Neural crest cell (in vitro differentiated cells): ENCODE results near the gene GPC6. TPM values are rescaled to one million over a fixed set of nuclear protein-coding genes. Genes with fewer than 3 reads are reported as not detected.

Experiments used
- DNase-seq: peaks from one replicate; pipeline ENCODE4 v3.0.0; 2021; ENCODE audit warnings: low read depth, mixed read lengths, low spot score
- H3K27ac Mint-ChIP-seq: one replicate; pipeline ENCODE4 v1.8.0; 2021; ENCODE audit warnings: mild to moderate bottlenecking, mixed read lengths; ENCODE audit not compliant: unreplicated experiment
- H3K27me3 Mint-ChIP-seq: 2 replicates; pipeline ENCODE4 v1.8.0; 2021; ENCODE audit warnings: low read depth, mild to moderate bottlenecking, mixed read lengths
- H3K36me3 Mint-ChIP-seq: 2 replicates; pipeline ENCODE4 v1.8.0; 2021; ENCODE audit warnings: low read depth, mild to moderate bottlenecking, mixed read lengths
- H3K4me1 Mint-ChIP-seq: 2 replicates; pipeline ENCODE4 v1.8.0; 2021; ENCODE audit warnings: mixed read lengths
- H3K4me3 Mint-ChIP-seq: one replicate; pipeline ENCODE4 v1.8.0; 2021; ENCODE audit warnings: mild to moderate bottlenecking, mixed read lengths
- H3K9me3 Mint-ChIP-seq: 2 replicates; pipeline ENCODE4 v1.8.0; 2021; ENCODE audit warnings: mixed read lengths
- total RNA-seq: library from RNA; stranded (reverse); gene quantifications from 2 replicates; pipeline ENCODE4 v1.2.1, GENCODE V29; 2021
- TF ChIP-seq, protein P1 (sequence below): fragments of 200-600 bp; sonication (generic); conservative IDR thresholded peaks from 2 replicates; pipeline ENCODE4 v1.5.0; 2021; ENCODE audit warnings: antibody characterized with exemption, mild to moderate bottlenecking

The GPC6 gene
- total RNA-seq, 1 donor from 2014 or later = 13.4 TPM

DNA sequence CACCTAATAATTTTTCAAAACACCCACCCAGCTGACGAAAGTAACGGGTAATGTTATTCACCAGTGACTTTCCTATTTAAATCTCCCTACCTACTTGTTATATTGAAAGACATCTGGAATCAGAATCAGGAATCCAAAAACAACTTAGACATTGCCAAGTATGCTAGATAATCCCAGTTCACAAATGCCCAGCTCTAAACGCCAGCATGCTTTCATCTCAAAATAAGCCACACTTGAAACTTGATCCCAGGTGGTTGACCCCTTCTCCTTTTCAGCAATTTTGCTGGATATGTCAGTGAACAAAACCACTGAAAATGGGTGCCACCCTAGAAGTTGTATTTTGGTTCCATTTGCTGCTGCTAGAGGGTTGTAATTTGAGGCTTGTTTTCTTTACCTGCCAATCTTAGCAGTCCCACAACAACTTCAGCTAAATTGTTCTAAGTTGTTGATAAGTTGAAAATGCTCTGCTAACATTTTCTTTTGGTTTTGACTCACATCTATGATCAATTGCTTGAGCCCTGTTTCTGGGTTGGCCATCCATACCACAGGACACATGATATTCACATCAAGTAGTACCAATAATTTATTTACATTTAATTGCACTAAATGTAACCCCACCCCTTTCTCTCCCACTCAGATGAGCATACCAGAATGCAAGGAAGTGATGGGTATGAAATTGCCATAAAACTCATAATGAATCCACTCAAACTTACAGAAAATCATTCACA, 1186.4 kb downstream of the GPC6 start:
- TF ChIP-seq, protein P1, sequence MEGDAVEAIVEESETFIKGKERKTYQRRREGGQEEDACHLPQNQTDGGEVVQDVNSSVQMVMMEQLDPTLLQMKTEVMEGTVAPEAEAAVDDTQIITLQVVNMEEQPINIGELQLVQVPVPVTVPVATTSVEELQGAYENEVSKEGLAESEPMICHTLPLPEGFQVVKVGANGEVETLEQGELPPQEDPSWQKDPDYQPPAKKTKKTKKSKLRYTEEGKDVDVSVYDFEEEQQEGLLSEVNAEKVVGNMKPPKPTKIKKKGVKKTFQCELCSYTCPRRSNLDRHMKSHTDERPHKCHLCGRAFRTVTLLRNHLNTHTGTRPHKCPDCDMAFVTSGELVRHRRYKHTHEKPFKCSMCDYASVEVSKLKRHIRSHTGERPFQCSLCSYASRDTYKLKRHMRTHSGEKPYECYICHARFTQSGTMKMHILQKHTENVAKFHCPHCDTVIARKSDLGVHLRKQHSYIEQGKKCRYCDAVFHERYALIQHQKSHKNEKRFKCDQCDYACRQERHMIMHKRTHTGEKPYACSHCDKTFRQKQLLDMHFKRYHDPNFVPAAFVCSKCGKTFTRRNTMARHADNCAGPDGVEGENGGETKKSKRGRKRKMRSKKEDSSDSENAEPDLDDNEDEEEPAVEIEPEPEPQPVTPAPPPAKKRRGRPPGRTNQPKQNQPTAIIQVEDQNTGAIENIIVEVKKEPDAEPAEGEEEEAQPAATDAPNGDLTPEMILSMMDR = no peak
- DNase-seq = no peak
- no peaks in the 10 kb centered on the region for H3K4me1 Mint-ChIP-seq
- peaks cover 3% of the 10 kb centered on the region for H3K36me3 Mint-ChIP-seq
- peaks cover 2% of the 10 kb centered on the region for H3K9me3 Mint-ChIP-seq
- no peaks in the 10 kb centered on the region for H3K27me3 Mint-ChIP-seq
- no peak overlapping the region for H3K27ac Mint-ChIP-seq
- no peak overlapping the region for H3K4me3 Mint-ChIP-seq

DNA sequence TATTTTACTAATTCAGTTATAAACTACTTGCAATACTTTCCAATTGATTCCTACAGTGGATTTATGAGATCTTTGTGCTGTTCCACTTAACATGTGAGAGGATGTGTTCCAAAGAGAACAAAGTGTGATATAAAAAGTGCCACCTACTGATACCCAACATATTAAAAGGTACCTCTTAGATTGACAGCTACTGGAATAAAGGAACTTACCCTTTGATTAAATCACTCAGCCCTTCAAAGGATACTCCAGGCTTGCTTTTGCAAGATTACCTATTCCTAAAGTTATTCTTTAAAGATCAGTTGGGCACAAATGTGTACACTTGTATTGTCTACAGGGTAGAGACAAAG, 1187.0 kb downstream of the GPC6 start:
- TF ChIP-seq, protein P1 = no peak

DNA sequence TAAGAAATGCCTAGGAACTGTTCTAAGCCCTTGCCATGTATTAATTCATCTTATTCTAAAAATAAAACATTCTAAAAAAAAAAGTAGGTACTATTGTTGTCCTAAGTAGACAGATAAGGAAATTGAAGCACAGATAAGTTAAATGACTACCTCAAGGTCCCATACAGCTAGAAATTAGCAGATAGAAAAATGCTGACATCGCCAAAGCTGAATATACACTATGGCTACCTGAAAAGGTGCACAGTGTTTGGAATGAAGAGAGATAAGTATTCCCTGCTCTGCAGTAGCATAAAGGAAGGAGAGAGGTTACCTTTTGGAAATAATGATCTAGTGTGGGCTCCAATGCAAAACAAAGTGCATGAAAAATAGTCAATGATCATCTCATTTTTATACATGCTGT, 1187.5 kb downstream of the GPC6 start:
- Mint-ChIP-seq H3K27me3 (no peaks in the 10 kb centered on the region), H3K9me3 (peaks cover 2% of the 10 kb centered on the region)

More for the DNA sequence above, 1187.0 kb downstream of the GPC6 start:
- no peak for DNase-seq
- Mint-ChIP-seq H3K9me3 (peaks cover 2% of the 10 kb centered on the region), H3K27ac (no peak overlapping the region), H3K27me3 (no peaks in the 10 kb centered on the region), H3K4me3 (no peak overlapping the region), H3K4me1 (no peaks in the 10 kb centered on the region), H3K36me3 (peaks cover 3% of the 10 kb centered on the region)

DNA sequence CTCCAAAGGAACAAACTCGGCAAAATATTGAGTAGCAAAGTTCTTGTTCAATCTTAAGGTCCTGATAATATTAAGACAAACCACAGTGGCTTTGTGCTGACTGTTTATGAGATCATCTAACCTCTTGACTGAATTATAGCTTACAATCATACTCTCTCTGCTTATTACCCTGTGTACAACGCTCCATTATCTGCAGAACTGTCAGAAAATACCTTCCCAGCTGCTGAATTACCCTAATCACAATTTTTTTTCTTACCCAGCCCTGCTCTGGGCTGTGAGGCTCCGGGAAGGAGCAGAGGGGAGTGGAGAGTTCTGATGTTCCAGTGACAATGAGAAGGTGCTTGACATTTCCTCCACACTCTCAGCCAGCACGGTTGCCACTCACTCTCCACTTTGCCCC, 1188.1 kb downstream of the GPC6 start:
- Mint-ChIP-seq H3K27me3 (no peaks in the 10 kb centered on the region), H3K36me3 (no peaks in the 10 kb centered on the region), H3K4me1 (no peaks in the 10 kb centered on the region), H3K9me3 (peaks cover 2% of the 10 kb centered on the region), H3K27ac (no peak overlapping the region), H3K4me3 (no peak overlapping the region)
- TF ChIP-seq, protein P1 = no peak
- DNase-seq = no peak

More for the DNA sequence above, 1187.5 kb downstream of the GPC6 start:
- no peak for DNase-seq
- Mint-ChIP-seq H3K27ac (no peak overlapping the region), H3K4me1 (no peaks in the 10 kb centered on the region), H3K36me3 (no peaks in the 10 kb centered on the region), H3K4me3 (no peak overlapping the region)
- TF ChIP-seq, protein P1 = no peak

DNA sequence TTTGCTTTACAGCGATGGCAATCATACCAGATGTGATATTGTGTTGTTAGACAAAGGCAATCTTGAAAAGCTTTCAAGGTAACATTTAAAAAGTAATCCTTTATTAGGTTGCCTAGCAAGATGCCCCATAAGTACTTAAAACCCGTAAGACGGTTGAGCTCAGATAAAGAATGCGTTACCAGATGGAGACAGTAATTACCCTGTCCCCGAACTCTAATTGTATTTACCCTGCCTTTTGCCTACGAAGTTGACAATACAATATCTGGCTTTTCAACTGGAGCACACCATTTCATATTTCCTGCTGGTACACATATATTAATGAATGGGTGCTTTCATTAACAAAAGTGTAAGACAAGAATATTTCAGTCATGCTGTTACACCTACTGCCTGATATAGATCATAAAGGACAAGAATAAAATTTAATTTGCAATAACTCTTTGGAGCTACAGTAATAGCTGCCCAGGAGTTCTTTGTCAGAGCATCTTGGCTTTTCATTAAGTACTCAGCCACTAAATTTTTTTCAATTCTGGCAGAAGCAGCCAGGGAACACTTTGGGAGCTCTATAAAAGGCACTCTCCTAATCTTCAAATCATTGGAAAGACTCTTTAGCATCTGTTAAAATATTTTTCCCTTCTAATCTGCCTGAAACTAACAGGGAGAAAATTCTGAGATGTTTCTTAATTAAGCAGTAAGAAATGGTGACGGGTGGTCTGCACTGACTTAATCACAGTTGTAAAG, 1189.1 kb downstream of the GPC6 start:
- TF ChIP-seq, protein P1 = no peak
- peaks cover 2% of the 10 kb centered on the region for H3K9me3 Mint-ChIP-seq
- DNase-seq = no peak
- H3K27me3 Mint-ChIP-seq = no peaks in the 10 kb centered on the region
- no peak overlapping the region for H3K27ac Mint-ChIP-seq
- H3K36me3 Mint-ChIP-seq = no peaks in the 10 kb centered on the region
- no peak overlapping the region for H3K4me3 Mint-ChIP-seq
- no peaks in the 10 kb centered on the region for H3K4me1 Mint-ChIP-seq
